ENCODE measurements around the gene TUBA4A. TPM values are rescaled to one million over a fixed set of nuclear protein-coding genes. Genes with fewer than 3 reads are reported as not detected.

Gene TUBA4A
- total RNA-seq, 4 donors from 2014 or later = 351 to 797 (median 386) TPM

- Histone ChIP-seq H3K27ac (peak overlapping the region; percentile 71 to 93 (median 82)), H3K9me3 (no peaks in the 10 kb centered on the region), H3K36me3 (no peaks in the 10 kb centered on the region), H3K27me3 (no peaks in the 10 kb centered on the region), H3K4me1 (peaks cover 25 to 27% of the 10 kb centered on the region in 2 donors), H3K4me3 (no peak overlapping the region)
- no peak for TF ChIP-seq CTCF (IDR thresholded peaks at IDR 0.05 in 4 of 5, conservative IDR thresholded peaks at IDR 0.05 in 1 of 5)
- no peak for TF ChIP-seq POLR2A (IDR thresholded peaks at IDR 0.05)
- DNase-seq = peak; percentile 42 to 68
- ATAC-seq = peak; percentile 54 to 57
- intact Hi-C loops (cut with DNase I; ENCODE audit: low total_unique reads) = loop anchor here (1.0 to 10.0 kb wide), 2 partner anchors 21 to 990 kb away; partner anchors contain the start of genes TUBA4A and TUBA4B
- in situ Hi-C loops (cut with MboI; ENCODE audit: low sequenced_read_pairs in 4 of 4) = loop anchor here in 1 of 4 donors (10.0 kb wide), 1 partner anchor 120 kb away; no protein-coding TSS in a partner anchor
These were observed 20.7 kb upstream of the TUBA4A start for GRCh38 chr2:219274361-219274921.

- in situ Hi-C loops (cut with MboI; ENCODE audit: low sequenced_read_pairs in 4 of 4) = loop anchor here in 1 of 4 donors (10.0 kb wide), 1 partner anchor 119 kb away; no protein-coding TSS in a partner anchor
- no peak for TF ChIP-seq CTCF (IDR thresholded peaks at IDR 0.05 in 4 of 5, conservative IDR thresholded peaks at IDR 0.05 in 1 of 5)
- TF ChIP-seq POLR2A (IDR thresholded peaks at IDR 0.05) = peak in 1 of 2 donors; percentile 54
- no peaks in the 10 kb centered on the region for H3K9me3 ChIP-seq
- no peak overlapping the region for H3K4me3 ChIP-seq
- no peaks in the 10 kb centered on the region for H3K27me3 ChIP-seq
- intact Hi-C loops (cut with DNase I; ENCODE audit: low total_unique reads) = loop anchor here (1.0 to 10.0 kb wide), 2 partner anchors 21 to 989 kb away; partner anchors contain the start of genes TUBA4A and TUBA4B
- peak overlapping the region; percentile 71 to 93 (median 82) for H3K27ac ChIP-seq
- H3K4me1 ChIP-seq = peaks cover 25 to 27% of the 10 kb centered on the region in 2 donors
- DNase-seq = peak in 1 of 2 donors; percentile 52
- no peak for ATAC-seq
- H3K36me3 ChIP-seq = no peaks in the 10 kb centered on the region
These were observed 20.2 kb upstream of the TUBA4A start for GRCh38 chr2:219273937-219274336.

GRCh38 chr2:219272995-219273394, 19.3 kb upstream of the TUBA4A start:
- intact Hi-C loops (cut with DNase I; ENCODE audit: low total_unique reads) = loop anchor here (10.0 kb wide), 1 partner anchor 988 kb away; no protein-coding TSS in a partner anchor
- H3K27ac ChIP-seq = peak overlapping the region in 1 of 4 donors; percentile 93
- in situ Hi-C loops (cut with MboI; ENCODE audit: low sequenced_read_pairs in 4 of 4) = loop anchor here in 1 of 4 donors (10.0 kb wide), 1 partner anchor 118 kb away; no protein-coding TSS in a partner anchor
- H3K36me3 ChIP-seq = no peaks in the 10 kb centered on the region
- H3K9me3 ChIP-seq = no peaks in the 10 kb centered on the region
- H3K4me1 ChIP-seq = peaks cover 17 to 18% of the 10 kb centered on the region in 2 donors
- no peak overlapping the region for H3K4me3 ChIP-seq
- H3K27me3 ChIP-seq = no peaks in the 10 kb centered on the region
- ATAC-seq (no peak), DNase-seq (no peak)
- no peak for TF ChIP-seq CTCF (IDR thresholded peaks at IDR 0.05 in 4 of 5, conservative IDR thresholded peaks at IDR 0.05 in 1 of 5)

- no peak overlapping the region for H3K27ac ChIP-seq
- intact Hi-C loops (cut with DNase I; ENCODE audit: low total_unique reads) = loop anchor here (10.0 kb wide), 1 partner anchor 988 kb away; no protein-coding TSS in a partner anchor
- no peak overlapping the region for H3K4me3 ChIP-seq
- DNase-seq (no peak), ATAC-seq (no peak)
- H3K27me3 ChIP-seq = no peaks in the 10 kb centered on the region
- H3K36me3 ChIP-seq = no peaks in the 10 kb centered on the region
- in situ Hi-C loops (cut with MboI; ENCODE audit: low sequenced_read_pairs in 4 of 4) = loop anchor here in 1 of 4 donors (10.0 kb wide), 1 partner anchor 118 kb away; no protein-coding TSS in a partner anchor
- H3K4me1 ChIP-seq = peaks cover 14 to 15% of the 10 kb centered on the region in 2 donors
- no peaks in the 10 kb centered on the region for H3K9me3 ChIP-seq
- no peak for TF ChIP-seq POLR2A (IDR thresholded peaks at IDR 0.05)
- TF ChIP-seq CTCF (IDR thresholded peaks at IDR 0.05 in 4 of 5, conservative IDR thresholded peaks at IDR 0.05 in 1 of 5) = no peak
These were observed 18.6 kb upstream of the TUBA4A start for GRCh38 chr2:219272356-219272755.

Data from gastrocnemius medialis (tissue), 4 donors.